ENCODE data around the gene ZC2HC1C. TPM values are rescaled to one million over a fixed set of nuclear protein-coding genes. Genes with fewer than 3 reads are reported as not detected.

ZC2HC1C gene
- total RNA-seq, 1 donor from 2014 or later: 1.4 TPM

- H3K36me3 Mint-ChIP-seq (ENCODE audit: low read depth, unreplicated experiment): peaks cover under 1% of the 10 kb centered on the region
- FAIRE-seq: no peak
- no peak overlapping the region for H3K4me2 ChIP-seq (ENCODE audit: low read length)
These were observed 23.2 kb upstream of the ZC2HC1C start for GRCh38 chr14:75046275-75046674.

DNA sequence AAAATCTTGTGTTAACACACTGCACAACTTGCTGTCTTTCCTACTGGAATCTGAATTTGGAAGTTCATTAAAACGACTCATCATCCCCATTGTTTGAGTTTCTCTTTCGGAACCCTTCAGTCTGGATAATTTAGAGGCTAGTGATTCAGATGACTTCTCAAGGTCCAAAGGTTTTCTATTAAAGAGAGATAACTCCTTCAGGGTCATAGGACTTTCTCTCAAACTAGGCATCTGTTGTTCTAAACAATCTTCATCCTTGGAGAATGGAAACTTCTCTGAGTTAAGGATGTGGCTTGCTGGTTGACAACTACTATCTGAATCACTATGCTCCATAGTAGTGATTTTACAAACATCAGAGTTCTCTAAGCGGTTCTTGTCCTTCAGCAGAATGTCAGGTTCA lies 22.5 kb upstream of the ZC2HC1C start:
- peaks cover 18% of the 10 kb centered on the region for H3K4me1 Mint-ChIP-seq (ENCODE audit: low read depth, unreplicated experiment)
- peaks cover 2% of the 10 kb centered on the region for H3K9me3 Mint-ChIP-seq (ENCODE audit: unreplicated experiment)
- H3K4me3 Mint-ChIP-seq (ENCODE audit: unreplicated experiment): no peak overlapping the region

More at GRCh38 chr14:75046275-75046674, 23.2 kb upstream of the ZC2HC1C start:
- Histone ChIP-seq H3K27me3 (ENCODE audit: insufficient read depth, low read length) (no peaks in the 10 kb centered on the region), H3K27ac (ENCODE audit: low read depth, low read length) (no peak overlapping the region), H3K9ac (ENCODE audit: low read length) (no peak overlapping the region), H2AFZ (ENCODE audit: low read depth, low read length) (no peak overlapping the region), H3K9me3 (ENCODE audit: insufficient read depth, low read depth, low read length) (no peaks in the 10 kb centered on the region), H3K4me1 (ENCODE audit: insufficient read depth, low read length) (peaks cover 20% of the 10 kb centered on the region), H3K4me3 (ENCODE audit: insufficient read depth, low read depth, low read length) (no peak overlapping the region), H4K20me1 (ENCODE audit: insufficient read depth, low read length) (no peaks in the 10 kb centered on the region), H3K36me3 (ENCODE audit: insufficient read depth, low read length) (no peaks in the 10 kb centered on the region), H3K79me2 (ENCODE audit: insufficient read depth, low read length) (peaks cover 15% of the 10 kb centered on the region)
- H3K27ac Mint-ChIP-seq (ENCODE audit: unreplicated experiment): no peak overlapping the region
- H3K27me3 Mint-ChIP-seq (ENCODE audit: low read depth, unreplicated experiment): no peaks in the 10 kb centered on the region
- no peak for TF ChIP-seq CTCF (IDR thresholded peaks at IDR 0.05; ENCODE audit: insufficient read depth, low read depth, low read length)
- TF ChIP-seq EZH2 (IDR thresholded peaks at IDR 0.05; ENCODE audit: insufficient read depth, low read length): no peak
- H3K4me1 Mint-ChIP-seq (ENCODE audit: low read depth, unreplicated experiment): peaks cover 25% of the 10 kb centered on the region
- no peak for DNase-seq (ENCODE audit: low read depth)
- H3K4me3 Mint-ChIP-seq (ENCODE audit: unreplicated experiment): no peak overlapping the region
- peaks cover 2% of the 10 kb centered on the region for H3K9me3 Mint-ChIP-seq (ENCODE audit: unreplicated experiment)

More for the DNA sequence above, 22.5 kb upstream of the ZC2HC1C start:
- Mint-ChIP-seq H3K36me3 (ENCODE audit: low read depth, unreplicated experiment) (peaks cover 2% of the 10 kb centered on the region), H3K27ac (ENCODE audit: unreplicated experiment) (no peak overlapping the region), H3K27me3 (ENCODE audit: low read depth, unreplicated experiment) (no peaks in the 10 kb centered on the region)
- Histone ChIP-seq H3K4me1 (ENCODE audit: insufficient read depth, low read length) (peaks cover 15% of the 10 kb centered on the region), H3K27me3 (ENCODE audit: insufficient read depth, low read length) (no peaks in the 10 kb centered on the region), H3K4me3 (ENCODE audit: insufficient read depth, low read depth, low read length) (no peak overlapping the region), H3K4me2 (ENCODE audit: low read length) (no peak overlapping the region), H4K20me1 (ENCODE audit: insufficient read depth, low read length) (no peaks in the 10 kb centered on the region), H3K79me2 (ENCODE audit: insufficient read depth, low read length) (peaks cover 15% of the 10 kb centered on the region), H2AFZ (ENCODE audit: low read depth, low read length) (no peak overlapping the region), H3K9me3 (ENCODE audit: insufficient read depth, low read depth, low read length) (no peaks in the 10 kb centered on the region), H3K27ac (ENCODE audit: low read depth, low read length) (no peak overlapping the region), H3K36me3 (ENCODE audit: insufficient read depth, low read length) (no peaks in the 10 kb centered on the region), H3K9ac (ENCODE audit: low read length) (no peak overlapping the region)
- TF ChIP-seq EZH2 (IDR thresholded peaks at IDR 0.05; ENCODE audit: insufficient read depth, low read length) (no peak), CTCF (IDR thresholded peaks at IDR 0.05; ENCODE audit: insufficient read depth, low read depth, low read length) (no peak)
- DNase-seq (ENCODE audit: low read depth) (no peak), FAIRE-seq (no peak)

Measured in astrocyte (in vitro differentiated cells and primary cell).